SU-DHL-6 (cell line): ENCODE results near the gene FOXD4L3.
"Not testable (repeated sequence)": the region's sequence is repeated elsewhere in the genome, so short reads cannot be mapped to it uniquely, and the experiment has no call there.

Experiments used
- CTCF ChIP-seq: fragments of 200-600 bp; sonication (generic); IDR thresholded peaks from one replicate; pipeline ENCODE4 v1.5.1; 2017; ENCODE audit warnings: antibody characterized with exemption, mild to moderate bottlenecking, low read length, moderate library complexity; ENCODE audit not compliant: insufficient read depth, poor library complexity, severe bottlenecking
- EZH2phosphoT487 ChIP-seq: fragments of 200-600 bp; sonication (generic), shearing (Covaris generic); conservative IDR thresholded peaks from 2 replicates; pipeline ENCODE4 v1.6.1; 2018; ENCODE audit warnings: mild to moderate bottlenecking, antibody characterized with exemption, low read length, moderate library complexity, mixed read lengths

GRCh38 chr9:68335935-68336334, 33.3 kb downstream of the FOXD4L3 start:
- TF ChIP-seq CTCF, EZH2phosphoT487: not testable (repeated sequence)
